ENCODE measurements around the gene CAMK1D.

The CAMK1D gene

DNA sequence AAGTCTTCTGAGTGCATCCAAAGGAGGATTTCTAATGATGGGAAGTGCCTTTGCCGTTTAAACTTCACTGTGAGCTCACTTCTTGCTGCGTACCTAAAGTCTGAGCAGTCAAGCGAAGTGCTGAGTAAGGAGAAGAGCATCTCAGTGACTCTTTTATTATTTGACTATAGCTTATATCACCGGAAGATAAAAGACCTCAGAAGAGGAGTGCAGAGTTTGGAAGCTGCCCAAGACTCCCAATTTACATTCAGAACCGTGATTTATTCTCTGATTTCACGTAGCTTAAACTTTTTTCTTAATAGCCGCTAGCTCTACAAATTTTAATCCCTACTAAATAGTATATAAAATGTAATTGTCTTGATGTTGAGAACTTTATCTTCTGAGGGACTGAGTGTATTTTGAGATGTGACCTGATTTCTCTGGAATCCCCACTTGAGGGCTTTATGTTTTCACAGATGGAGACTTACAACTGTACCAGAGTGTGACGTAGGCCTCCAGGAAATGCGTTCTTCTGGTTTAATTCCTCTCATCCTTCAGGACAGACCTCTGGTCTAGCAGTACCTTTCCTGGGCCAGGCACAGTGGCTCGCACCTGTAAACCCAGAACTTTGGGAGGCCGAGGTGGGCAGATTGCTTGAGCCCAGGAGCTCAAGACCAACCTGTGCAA, 51.1 kb downstream of the CAMK1D start:
- FAIRE-seq = no peak
- DNase-seq (ENCODE audit: low spot score) = peak; percentile 94

- FAIRE-seq (no peak), DNase-seq (ENCODE audit: low spot score) (no peak)
Observed at GRCh38 chr10:12401466-12401865, 52.1 kb downstream of the CAMK1D start.

DNA sequence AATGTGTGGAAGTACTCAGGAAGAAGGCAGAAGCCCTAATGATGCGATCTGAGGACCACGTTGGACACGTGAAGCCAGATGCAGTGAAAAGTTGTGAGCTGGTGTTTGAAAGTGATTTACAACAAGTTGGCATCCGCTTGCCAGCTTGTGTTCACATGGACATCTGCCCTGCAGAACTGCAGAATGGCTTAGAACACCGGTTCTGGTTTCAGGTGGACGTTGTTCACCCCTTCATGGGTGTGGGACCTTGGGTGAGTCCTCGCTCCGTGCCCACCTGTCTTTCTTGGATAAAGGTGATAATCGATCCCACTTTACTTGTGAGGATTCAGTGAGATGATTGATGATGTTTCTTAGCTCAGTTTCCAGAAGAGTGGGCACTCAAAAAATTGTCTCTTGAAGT, 53.8 kb downstream of the CAMK1D start:
- DNase-seq (ENCODE audit: low spot score) = no peak
- FAIRE-seq = no peak

GRCh38 chr10:12405342-12406320, 56.3 kb downstream of the CAMK1D start:
- no peak for DNase-seq (ENCODE audit: low spot score)
- FAIRE-seq = no peak

DNA sequence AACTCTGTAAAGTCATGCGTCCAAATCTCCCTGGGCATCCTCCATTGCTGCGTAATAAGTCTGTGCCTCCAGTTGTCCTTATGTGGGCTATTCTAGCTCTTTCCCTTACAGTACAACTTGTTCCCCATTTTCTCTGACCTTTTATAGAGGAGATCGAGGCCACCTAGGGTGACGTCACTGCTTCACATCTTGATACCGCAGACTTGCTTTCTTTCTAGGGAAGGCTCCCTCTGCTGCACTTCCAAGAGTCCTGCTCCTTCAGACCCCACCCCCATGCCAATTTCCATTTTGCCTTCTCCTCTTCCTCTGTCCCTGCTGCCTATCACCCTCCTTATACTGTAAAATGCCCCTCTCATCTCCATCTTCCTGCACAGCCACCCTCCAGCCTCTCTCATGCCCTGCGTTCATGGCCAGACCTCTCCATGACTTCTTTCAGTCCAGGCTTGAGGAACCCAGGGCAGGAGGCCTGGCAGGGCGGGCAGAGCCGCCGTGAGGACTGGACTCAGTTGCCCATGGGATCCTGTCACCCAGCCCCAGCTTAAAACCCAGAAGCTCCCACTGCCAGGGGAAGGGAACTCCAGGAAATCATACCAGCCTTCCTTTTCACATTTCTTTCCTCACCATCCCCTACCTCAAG, 57.5 kb downstream of the CAMK1D start:
- FAIRE-seq = no peak

GRCh38 chr10:12408472-12408871, 59.1 kb downstream of the CAMK1D start:
- FAIRE-seq (no peak), DNase-seq (ENCODE audit: low spot score) (no peak)

More for the DNA sequence above, 57.5 kb downstream of the CAMK1D start:
- no peak for DNase-seq (ENCODE audit: low spot score)

DNA sequence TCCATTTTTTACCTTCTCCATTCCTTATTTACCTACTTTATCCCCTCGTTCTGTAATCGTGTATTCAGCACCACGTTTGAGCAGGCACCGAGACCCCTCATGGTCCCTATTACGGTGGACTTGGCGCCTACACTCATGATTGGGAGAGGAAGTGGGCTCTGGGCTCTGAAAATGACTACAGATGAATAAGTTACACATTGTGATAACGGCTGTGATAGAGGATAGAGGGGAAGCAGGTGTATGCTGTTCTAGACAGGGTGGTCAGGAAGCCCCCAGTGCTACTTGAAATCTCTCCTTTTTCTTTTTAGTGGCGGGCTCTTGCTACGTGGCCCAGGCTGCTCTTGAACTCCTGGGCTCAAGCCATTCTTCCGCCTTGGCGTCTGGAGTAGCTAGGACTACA, 59.8 kb downstream of the CAMK1D start:
- FAIRE-seq = no peak

DNA sequence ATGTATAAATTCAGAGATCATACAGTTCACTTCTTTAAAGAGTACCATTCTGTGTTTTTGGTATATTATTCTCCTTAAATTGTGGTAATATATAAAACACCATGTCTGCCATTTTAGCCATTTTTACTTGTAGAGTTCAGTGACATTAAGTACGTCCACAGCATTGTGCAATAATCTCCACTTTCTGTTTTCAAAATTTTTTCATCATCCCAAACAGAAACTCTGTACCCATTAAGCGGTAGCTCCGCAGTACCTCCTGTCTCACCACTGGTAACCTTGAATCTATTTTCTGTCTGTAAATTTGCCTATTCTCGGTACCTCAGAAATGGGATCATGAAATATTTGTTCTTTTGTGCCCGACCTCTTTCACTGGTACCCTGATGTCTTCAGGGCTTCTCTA, 60.3 kb downstream of the CAMK1D start:
- DNase-seq (ENCODE audit: low spot score) (no peak), FAIRE-seq (no peak)

More for the DNA sequence above, 59.8 kb downstream of the CAMK1D start:
- no peak for DNase-seq (ENCODE audit: low spot score)

DNA sequence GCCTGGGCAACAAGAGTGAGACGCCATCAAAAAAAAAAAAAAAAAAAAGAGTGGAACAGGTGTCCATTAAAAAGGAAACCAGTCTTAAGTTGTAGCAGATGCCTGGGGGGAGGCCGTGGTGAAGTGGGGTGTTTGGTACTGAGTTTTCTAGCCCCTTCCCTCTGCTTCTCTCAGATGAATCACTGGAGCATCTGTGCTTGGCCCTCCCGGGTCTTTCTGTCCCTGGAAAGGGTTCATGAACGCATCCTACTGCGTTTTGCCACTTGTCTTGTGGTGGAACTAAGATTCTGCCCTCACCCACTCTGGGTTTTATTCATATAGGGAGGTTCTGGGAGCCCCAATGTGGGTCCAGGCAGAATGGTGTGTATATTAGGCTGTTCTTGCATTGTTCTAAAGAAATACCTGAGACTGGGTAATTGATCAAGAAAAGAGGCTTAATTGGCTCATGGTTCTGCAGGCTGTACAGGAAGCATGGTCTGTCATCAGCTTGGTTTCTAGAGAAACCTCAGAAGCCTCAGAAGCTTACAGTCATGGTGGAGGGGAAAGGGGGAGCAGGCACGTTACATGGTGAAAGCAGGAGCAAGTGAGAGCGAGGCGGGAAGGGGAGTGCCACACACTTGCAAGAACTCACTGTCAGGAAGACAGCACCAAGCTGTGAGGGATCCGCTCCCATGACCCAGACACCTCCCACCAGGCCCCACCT, 63.5 kb downstream of the CAMK1D start:
- no peak for FAIRE-seq
- DNase-seq (ENCODE audit: low spot score) = no peak

- FAIRE-seq = no peak
- DNase-seq (ENCODE audit: low spot score) = no peak
Observed at GRCh38 chr10:12413369-12413711, 64.0 kb downstream of the CAMK1D start.

GRCh38 chr10:12414278-12414989, 65.1 kb downstream of the CAMK1D start:
- FAIRE-seq (no peak), DNase-seq (ENCODE audit: low spot score) (no peak)

DNA sequence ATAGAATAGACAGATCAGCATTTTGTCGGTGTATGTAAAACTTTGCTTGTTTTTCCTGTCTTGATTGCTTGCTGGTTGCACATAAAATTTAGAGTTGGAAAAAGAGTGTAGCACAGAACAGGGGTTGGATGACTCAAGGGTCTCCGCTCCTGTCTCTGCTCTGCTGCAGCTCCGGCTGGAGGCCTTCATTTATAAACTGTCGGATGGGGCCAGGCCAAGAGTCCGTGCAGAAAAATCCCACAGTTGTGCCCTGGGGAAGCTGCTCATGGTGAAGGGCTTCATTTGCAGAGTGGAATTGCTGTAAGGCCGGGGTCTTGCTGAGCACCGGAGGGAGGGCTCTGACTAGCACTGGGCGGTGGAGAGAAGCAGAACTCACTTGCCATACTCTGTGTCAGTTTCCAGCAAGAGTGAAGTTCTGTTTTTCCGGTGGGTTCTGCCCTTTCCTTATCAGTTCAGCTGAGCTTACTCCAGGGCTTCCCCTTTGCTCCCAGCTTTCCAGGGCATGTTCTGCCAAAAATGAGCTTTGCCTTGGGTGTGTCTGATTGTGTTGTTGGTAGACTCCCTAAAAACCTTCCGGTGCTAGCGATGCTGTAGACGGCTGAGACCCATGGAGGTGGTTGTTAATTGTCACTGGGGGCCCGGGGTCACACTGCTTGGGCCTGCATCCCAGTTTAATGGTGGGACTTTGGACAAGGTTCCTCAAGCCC, 67.2 kb downstream of the CAMK1D start:
- FAIRE-seq (no peak), DNase-seq (ENCODE audit: low spot score) (no peak)

GRCh38 chr10:12417331-12417730, 68.0 kb downstream of the CAMK1D start:
- DNase-seq (ENCODE audit: low spot score) (no peak), FAIRE-seq (no peak)

GRCh38 chr10:12418000-12418399, 68.7 kb downstream of the CAMK1D start:
- FAIRE-seq (no peak), DNase-seq (ENCODE audit: low spot score) (no peak)

- FAIRE-seq (no peak), DNase-seq (ENCODE audit: low spot score) (peak; percentile 34)
Observed at GRCh38 chr10:12418725-12419261, 69.4 kb downstream of the CAMK1D start.

GRCh38 chr10:12419262-12419847, 70.0 kb downstream of the CAMK1D start:
- peak; percentile 97 for DNase-seq (ENCODE audit: low spot score)
- FAIRE-seq = peak; percentile 97

GRCh38 chr10:12420530-12421120, 71.3 kb downstream of the CAMK1D start:
- DNase-seq (ENCODE audit: low spot score) (no peak), FAIRE-seq (no peak)

GRCh38 chr10:12422189-12422588, 72.8 kb downstream of the CAMK1D start:
- DNase-seq (ENCODE audit: low spot score) = no peak
- no peak for FAIRE-seq

- DNase-seq (ENCODE audit: low spot score) = no peak
- no peak for FAIRE-seq
Observed at GRCh38 chr10:12423896-12424295, 74.5 kb downstream of the CAMK1D start.
